Fibroblast of skin of right quadriceps (primary cell): ENCODE measurements around the gene UCP3.

ENCODE experiments used
- DNase-seq: peaks from one replicate; pipeline ENCODE4 v3.0.0-alpha.2; 2013

The UCP3 gene

GRCh38 chr11:74018331-74019005 lies 9.6 kb upstream of the UCP3 start:
- peak; percentile 23 for DNase-seq

DNA sequence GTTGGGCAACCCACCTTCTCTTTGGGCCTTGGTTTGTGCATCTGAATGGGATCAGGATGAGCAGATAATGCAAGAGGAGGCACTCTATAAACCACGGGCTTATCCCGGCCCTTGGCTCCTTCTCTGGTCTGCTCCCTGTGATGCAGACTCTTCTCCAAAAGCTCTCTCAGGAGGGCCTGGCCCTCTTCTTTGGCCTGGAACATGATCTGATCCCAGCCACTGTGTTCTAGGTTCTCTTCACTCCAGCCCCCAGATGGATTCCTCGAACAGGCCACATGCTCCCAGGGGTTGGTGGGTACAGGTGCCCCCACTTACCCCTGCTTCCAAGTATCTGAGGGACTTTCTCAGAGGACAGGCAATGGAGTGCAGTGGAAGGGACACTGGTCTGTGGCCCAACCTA lies 8.7 kb upstream of the UCP3 start:
- no peak for DNase-seq

GRCh38 chr11:74015919-74016684 lies 7.2 kb upstream of the UCP3 start:
- no peak for DNase-seq

DNA sequence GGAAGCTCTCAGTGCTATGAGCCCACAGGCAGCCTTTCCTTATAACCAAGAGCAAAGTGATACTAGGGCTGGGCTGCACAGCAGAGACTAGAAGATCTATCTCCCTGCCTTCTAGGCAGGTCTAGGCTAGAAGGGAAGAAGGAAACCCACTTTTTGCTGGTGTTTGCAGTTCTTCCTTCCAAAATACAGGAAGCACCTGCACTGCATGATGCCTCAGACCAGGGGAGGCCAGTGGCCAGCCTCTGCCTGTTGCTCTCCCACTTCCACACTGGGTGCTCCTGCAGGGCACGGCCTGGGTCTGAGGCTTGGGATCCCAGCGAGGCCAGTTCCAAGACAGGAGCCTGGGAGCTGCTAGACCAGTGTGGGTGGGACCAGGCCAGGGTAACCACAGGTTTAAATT lies 6.0 kb upstream of the UCP3 start:
- DNase-seq = no peak

- DNase-seq = no peak
Measured at GRCh38 chr11:74013141-74013540, 4.3 kb upstream of the UCP3 start.

DNA sequence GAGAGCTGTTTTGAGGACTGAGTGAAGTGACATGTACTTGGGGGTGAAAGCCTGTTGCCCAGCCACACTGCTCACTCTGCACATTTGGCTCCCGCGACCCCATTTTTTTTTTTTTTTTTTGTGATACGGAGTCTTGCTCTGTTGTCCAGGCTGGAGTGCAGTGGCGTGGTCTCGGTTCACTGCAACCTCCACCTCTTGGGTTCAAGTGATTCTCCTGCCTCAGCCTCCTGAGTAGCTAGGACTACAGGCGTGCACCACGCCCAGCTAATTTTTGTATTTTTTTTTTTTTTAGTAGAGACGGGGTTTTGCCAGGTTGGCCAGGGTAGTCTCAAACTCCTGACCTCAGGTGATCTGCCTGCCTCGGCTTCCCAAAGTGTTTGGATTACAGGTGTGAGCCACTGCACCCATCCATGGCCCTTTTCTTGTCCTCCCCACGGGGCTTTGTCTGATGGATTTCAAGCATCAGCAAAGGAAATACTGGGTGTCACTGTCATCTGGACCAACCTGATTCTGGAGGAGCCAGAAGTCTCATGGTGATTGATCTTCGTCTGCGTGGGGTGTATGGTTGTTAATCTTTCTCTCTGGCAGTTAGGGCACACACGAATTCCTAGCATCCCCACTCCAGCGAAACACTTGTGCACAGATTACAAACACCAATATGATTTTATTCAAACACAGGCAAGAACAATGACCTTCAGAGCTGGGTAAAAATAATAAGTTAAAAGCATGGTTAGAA lies 3.4 kb upstream of the UCP3 start:
- no peak for DNase-seq

DNA sequence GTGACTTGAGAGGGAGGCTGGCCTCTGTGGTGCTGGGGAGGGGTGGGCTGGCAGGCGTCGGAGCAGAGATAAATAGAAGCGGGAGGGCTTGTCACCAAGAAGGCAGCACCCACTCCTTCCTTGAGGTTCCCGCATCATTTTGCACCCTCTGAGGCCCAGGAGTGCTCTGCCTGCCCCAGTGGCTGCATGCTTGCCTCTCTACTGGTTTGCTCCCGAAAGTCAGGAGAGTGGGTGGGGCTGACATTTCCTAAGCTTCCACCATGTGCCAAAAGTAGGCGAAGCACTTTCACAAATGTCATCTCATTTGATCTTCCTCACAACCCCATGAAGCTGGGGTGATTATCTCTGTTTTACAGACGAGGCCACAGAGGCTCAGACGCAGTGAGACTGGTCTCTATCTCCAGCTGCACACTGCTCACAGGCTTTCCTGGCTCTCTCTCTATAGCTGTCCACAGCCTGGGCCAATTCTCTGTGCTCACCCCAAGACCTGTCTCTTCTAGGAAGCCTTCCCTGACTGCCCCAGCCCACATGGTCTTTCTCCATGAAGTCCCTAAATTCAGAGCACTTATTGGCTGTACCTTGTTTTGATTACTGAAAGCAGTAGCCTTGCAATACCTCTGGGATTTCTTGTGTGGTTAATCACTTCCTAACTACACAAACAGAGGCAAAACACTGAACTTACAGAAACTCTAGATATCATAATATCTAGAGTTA lies 2.6 kb upstream of the UCP3 start:
- DNase-seq = peak; percentile 49

DNA sequence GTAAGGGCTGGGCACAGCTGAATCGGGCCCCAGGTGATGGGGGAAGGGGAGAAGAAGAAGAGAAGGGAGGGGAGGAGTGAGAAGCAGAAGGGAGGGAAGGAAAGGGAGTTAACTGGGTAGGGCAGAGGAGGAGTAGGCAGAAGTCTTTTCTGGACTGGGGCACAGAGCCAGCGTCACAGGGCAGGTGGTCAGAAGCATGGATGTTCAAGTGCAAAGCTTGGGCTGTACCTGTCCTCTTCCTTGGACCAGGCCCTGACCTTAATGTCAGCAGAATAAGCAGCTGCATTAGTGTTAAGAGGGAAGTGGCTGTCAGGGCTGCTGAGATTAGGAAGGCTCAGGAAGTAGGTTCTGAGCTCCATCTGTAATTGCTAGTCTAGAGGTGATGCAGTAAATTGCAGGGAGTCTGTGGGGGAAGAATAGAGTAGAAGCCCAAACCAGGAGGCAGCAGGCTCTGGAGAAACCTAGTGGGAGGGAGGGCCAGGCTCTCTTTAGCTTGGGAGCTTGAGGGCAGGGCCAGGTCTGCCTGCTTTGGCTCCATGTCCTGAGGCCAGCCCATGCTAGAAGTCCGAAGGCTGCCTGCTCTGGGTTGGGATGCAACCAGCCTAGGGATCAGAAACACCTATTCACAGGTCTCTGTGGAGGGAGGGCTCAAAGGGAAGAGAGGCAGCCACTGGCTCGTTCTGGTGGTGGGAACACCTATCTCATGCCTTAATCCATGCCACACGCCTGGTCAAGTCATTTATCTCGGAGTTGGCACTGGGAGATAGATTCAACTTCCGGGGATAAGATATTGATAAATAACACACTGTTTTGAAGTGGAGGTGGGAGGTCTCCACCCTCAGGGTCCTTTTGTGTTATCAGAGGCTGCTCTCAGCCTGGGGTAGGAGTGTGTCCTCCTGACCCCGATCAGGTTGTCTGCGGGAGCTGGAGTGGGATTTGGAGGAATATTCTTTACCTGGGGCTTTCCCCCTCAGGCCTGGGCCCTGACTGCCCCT lies 1.7 kb upstream of the UCP3 start:
- no peak for DNase-seq

DNA sequence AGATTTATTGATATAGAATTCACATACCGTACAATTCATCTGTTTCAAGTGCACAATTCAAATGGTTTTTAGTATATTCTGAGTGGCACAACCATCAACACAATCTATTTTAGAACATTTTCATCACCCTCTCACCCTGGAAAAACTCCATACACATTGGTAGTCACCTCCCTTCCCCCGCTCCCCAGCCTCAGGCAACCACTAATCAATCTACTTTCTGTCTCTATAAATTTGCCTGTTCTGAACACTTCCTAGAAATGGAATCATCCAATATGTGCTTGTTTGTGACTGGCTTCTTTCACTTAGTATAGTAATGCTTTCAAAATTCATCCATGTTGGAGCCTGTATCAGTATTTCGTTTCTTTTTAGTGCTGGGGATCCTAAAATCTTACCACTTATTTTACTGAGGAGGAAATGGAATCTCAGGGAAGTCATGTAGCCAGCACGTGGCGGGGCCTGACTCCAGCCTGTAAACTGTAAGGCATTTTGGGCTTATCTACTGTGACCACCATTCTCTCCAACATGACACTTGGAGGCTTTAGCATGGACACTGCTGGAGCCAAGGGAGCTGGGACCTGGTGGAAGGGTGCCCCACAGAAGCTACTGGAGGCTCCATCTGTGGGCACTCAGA lies 905 bp upstream of the UCP3 start:
- DNase-seq = no peak

- no peak for DNase-seq
Measured at GRCh38 chr11:74009230-74009547, 304 bp upstream of the UCP3 start.

DNA sequence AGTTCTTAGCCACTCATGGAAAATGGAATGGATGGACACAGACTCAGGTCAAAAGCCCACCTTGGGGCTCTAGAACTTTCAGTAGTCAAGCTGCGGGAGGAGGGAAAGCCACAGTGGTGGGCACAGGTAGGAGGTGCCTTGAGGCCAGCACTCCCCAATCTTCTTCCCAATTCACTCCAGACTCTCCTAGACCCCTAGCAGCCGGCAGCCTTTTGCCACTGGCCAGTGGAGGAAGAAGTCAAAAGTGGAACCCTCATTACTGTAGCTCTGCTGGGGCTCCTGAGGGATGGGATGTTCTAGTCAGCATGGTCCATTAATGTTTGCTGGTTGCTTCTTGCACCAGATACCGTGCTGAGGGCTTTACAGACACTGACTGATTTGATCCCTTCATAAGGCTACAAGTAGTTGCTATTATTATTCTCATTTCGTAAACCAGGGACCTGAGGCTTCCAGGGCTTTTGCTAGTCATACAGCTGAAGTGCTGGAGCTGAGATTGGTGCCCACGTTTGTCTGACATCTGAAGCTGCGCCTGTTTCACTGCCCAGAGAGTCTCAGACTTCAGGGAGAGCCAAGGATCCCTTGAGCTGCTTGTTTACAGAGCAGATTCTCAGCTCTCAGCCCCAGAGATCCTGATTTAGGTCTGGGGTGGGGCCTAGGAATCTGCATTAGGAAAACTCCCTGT lies 1.1 kb downstream of the UCP3 start:
- no peak for DNase-seq

DNA sequence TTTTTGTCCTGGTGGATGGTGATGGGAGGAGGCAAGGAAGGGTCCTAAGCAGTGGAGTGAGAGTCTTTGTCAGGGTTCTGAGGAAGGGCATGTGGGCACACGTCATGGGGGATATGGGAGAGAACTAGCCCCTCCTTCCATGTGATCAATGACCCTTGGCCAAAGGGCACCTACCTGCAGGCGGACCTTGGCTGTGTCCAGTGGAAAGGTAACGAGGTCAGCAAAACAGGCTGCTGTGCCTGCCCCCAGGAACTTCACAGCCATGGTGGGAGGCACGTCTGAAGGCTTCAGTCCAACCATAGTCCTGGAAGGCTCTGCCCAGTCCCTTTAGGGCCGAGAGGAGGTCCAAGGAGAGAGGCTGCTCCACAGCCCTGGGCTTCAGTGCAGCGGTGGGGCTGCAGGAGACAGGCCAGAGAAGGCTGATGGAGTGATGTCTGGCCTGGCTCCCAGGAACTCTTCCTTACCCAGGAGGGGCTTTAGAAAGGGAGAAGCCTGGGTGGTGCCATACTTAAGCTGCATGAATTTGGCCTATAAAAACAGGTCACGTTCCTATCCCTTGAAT lies 2.1 kb downstream of the UCP3 start:
- no peak for DNase-seq

DNA sequence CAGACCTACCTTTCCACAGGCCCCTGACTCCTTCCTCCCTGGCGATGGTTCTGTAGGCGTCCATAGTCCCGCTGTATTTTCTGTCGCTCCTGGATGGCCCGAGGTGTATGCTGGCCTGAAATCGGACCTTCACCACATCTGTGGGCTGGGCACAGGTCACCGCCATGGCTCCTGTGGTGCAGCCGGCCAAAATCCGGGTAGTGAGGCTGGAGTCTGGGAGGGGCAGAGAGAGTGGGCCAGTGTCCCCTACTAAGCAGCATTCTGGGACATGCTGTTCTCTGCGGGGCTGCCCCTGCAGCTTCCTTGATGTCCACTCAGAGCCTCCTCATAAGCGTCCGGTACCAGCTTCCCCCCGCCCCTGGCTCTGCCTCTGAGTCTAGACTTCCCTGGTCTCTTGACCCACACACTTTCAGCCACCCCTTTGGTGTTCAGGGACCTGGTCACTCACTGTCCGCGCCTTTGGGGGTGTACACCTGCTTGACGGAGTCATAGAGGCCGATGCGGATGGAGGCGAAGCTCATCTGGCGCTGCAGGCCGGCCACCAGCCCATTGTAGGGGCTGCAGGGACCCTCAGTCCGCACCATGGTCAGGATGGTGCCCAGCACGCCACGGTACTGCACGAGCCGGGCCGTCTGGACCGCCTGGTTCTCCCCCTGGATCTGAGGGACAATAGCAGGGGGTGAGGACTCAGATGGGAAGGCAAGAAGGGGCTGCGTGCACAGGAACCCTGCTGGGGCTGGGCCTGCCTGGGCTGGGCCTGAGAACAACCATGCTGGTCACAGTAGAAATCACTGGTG lies 3.0 kb downstream of the UCP3 start:
- DNase-seq = no peak

- no peak for DNase-seq
Measured at GRCh38 chr11:74004759-74005615, 3.9 kb downstream of the UCP3 start.

GRCh38 chr11:74004046-74004695 lies 4.7 kb downstream of the UCP3 start:
- no peak for DNase-seq

DNA sequence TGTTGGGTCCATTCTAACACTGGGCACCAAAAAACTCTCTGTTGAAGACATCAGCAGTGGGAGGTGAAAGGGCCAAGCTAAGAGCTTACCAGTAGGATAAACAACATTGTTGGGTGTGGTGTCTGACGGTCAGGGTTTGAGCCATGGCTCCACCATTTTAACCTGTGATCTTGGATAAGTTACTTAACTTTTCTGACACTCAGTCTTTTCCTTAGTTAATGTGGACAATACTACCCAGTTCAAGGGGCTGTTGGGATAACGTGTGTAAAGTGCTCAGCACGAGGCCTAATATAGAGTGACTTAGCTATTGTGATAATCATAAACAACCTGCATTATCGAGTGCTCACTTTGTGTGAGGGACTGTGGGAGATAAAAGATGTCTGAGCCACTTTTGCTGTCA lies 6.1 kb downstream of the UCP3 start:
- DNase-seq = no peak

DNA sequence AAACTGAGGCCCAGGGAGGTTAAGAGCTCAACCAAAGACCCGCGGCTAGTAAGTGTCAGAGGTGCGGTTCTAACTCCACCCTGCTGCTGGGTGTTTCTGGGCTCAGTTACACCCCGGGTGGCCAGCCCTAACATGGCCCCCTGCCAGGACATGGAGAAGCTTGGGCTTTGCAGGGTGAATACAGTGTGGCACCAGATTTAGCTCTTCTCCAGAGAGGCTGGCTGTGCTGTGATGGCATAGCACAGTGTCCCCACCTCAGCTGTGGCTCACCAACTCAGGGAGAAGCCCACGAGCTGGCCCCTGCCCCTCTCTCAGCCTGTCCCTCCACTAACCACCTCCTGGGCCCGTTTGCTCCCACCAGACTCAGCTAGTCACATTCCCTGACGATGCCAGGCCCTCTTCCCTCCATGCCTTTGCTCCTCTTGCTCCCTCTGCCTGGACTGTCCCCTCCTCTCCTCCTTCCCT lies 7.0 kb downstream of the UCP3 start:
- DNase-seq = no peak
